Ishikawa (cell line): ENCODE measurements around the gene CCL16.

Source experiments
- CEBPB ChIP-seq: IDR thresholded peaks from 2 replicates; pipeline ENCODE4 v1.6.1; 2012
- CREB1 ChIP-seq: IDR thresholded peaks from 2 replicates; pipeline ENCODE4 v1.6.1; 2012; ENCODE audit warnings: low read depth
- EGR1 ChIP-seq: IDR thresholded peaks from 2 replicates; pipeline ENCODE4 v1.6.1; 2012
- EP300 ChIP-seq: IDR thresholded peaks from 2 replicates; pipeline ENCODE4 v1.6.1; 2012; ENCODE audit warnings: borderline replicate concordance
- FOXM1 ChIP-seq: IDR thresholded peaks from 2 replicates; pipeline ENCODE4 v1.6.1; 2012; ENCODE audit warnings: low read depth, borderline replicate concordance
- MAX ChIP-seq: IDR thresholded peaks from 2 replicates; pipeline ENCODE4 v1.6.1; 2012
- NFIC ChIP-seq: IDR thresholded peaks from 2 replicates; pipeline ENCODE4 v1.6.1; 2012
- RAD21 ChIP-seq: IDR thresholded peaks from 2 replicates; pipeline ENCODE4 v1.6.1; 2012; ENCODE audit warnings: low read depth
- REST ChIP-seq: IDR thresholded peaks from 2 replicates; pipeline ENCODE4 v1.6.1; 2012; ENCODE audit warnings: low read depth, mild to moderate bottlenecking
- TAF1 ChIP-seq: IDR thresholded peaks from 2 replicates; pipeline ENCODE4 v1.6.1; 2012; ENCODE audit warnings: low read depth, mild to moderate bottlenecking
- TCF12 ChIP-seq: IDR thresholded peaks from 2 replicates; pipeline ENCODE4 v1.6.1; 2012; ENCODE audit warnings: low read depth
- TEAD4 ChIP-seq: IDR thresholded peaks from 2 replicates; pipeline ENCODE4 v1.6.1; 2012
- USF1 ChIP-seq: IDR thresholded peaks from 2 replicates; pipeline ENCODE4 v1.6.1; 2012
- YY1 ChIP-seq: IDR thresholded peaks from 2 replicates; pipeline ENCODE4 v1.6.1; 2012; ENCODE audit warnings: low read depth
- ZBTB7A ChIP-seq: IDR thresholded peaks from 2 replicates; pipeline ENCODE4 v1.6.1; 2012; ENCODE audit warnings: low read depth

The CCL16 gene

GRCh38 chr17:35981246-35981645, at the start of gene CCL16:
CCL16 (minus strand) TSS chr17:35981497; CDS start chr17:35981420, 77 bp downstream.
- TF ChIP-seq TAF1 (no peak), TEAD4 (no peak), YY1 (no peak), CEBPB (no peak), CREB1 (no peak), RAD21 (no peak), ZBTB7A (no peak), EP300 (no peak), REST (no peak), TCF12 (no peak)

GRCh38 chr17:36030956-36031355, 49.7 kb upstream of the CCL16 start:
- TF ChIP-seq TEAD4 (no peak), EP300 (no peak), ZBTB7A (no peak), RAD21 (no peak), TCF12 (no peak), CREB1 (no peak), TAF1 (no peak), CEBPB (no peak), NFIC (no peak), FOXM1 (no peak), EGR1 (no peak), YY1 (no peak), REST (no peak), USF1 (no peak), MAX (no peak)

- TF ChIP-seq USF1: no peak
- TF ChIP-seq RAD21: no peak
- TF ChIP-seq NFIC: no peak
- no peak for TF ChIP-seq EGR1
- no peak for TF ChIP-seq REST
Observed at GRCh38 chr17:36027761-36028160, 46.5 kb upstream of the CCL16 start.

GRCh38 chr17:36024106-36024869, 43.0 kb upstream of the CCL16 start:
- no peak for TF ChIP-seq TCF12
- no peak for TF ChIP-seq EGR1
- TF ChIP-seq YY1: no peak
- TF ChIP-seq CEBPB: no peak
- no peak for TF ChIP-seq USF1
- TF ChIP-seq TEAD4: no peak
- TF ChIP-seq NFIC: no peak
- no peak for TF ChIP-seq CREB1

GRCh38 chr17:36019423-36019822, 38.1 kb upstream of the CCL16 start:
- TF ChIP-seq USF1: no peak
- no peak for TF ChIP-seq REST
- TF ChIP-seq TAF1: no peak
- no peak for TF ChIP-seq CEBPB
- no peak for TF ChIP-seq ZBTB7A
- no peak for TF ChIP-seq MAX
- TF ChIP-seq CREB1: no peak
- no peak for TF ChIP-seq TEAD4
- TF ChIP-seq EP300: no peak
- TF ChIP-seq YY1: no peak
- TF ChIP-seq TCF12: no peak
- TF ChIP-seq NFIC: no peak
- no peak for TF ChIP-seq RAD21
- TF ChIP-seq EGR1: no peak
- TF ChIP-seq FOXM1: no peak
